HepG2 (cell line): ENCODE data around the gene HMCN2. TPM values are rescaled to one million over a fixed set of nuclear protein-coding genes. Genes with fewer than 3 reads are reported as not detected.

Experiments
- ATAC-seq: fragments of 200-7000 bp; cut with Tn5 transposase; 3 replicates; pipeline ENCODE4 v1.9.1; 2020; ENCODE audit warnings: mild to moderate bottlenecking, moderate library complexity
- BruUV-seq: library from RNA; stranded (reverse); fragments of 400-500 nt; replicated peaks from 2 replicates; lab custom pipeline; 2021; lab: Mats Ljungman, UMichigan
- CTCF ChIA-PET: fragments of 300-600 bp; formaldehyde crosslinking; extraction: SDS; loops from one replicate; lab custom pipeline; 2021; ENCODE audit warnings: low total read pairs, inconsistent platforms, low intra/inter-chr PET ratio; lab: Yijun Ruan, JAX
- POLR2A ChIA-PET: fragments of 350-600 bp; sonication (Branson Sonifier 250); formaldehyde crosslinking; loops from one replicate; lab custom pipeline; 2020; ENCODE audit warnings: antibody characterized with exemption, inconsistent platforms; lab: Yijun Ruan, JAX
- DNase-seq: peaks from one replicate; pipeline ENCODE4 v3.0.0-alpha.2; 2015; ENCODE audit warnings: low spot score
- FAIRE-seq: peaks from 3 replicates; lab custom pipeline; 2011; peaks lifted over from hg19 to GRCh38; lab: Jason Lieb, UNC
- H2AFZ ChIP-seq: one replicate; pipeline ENCODE4 v1.6.1; 2011; ENCODE audit warnings: low read length, inconsistent platforms
- H3K27ac ChIP-seq: fragments of 300-600 bp; 3 replicates; pipeline ENCODE4 v1.8.0; 2011; ENCODE audit warnings: mixed run types, mild to moderate bottlenecking, mixed read lengths, low read length, inconsistent platforms; ENCODE audit not compliant: insufficient read depth; ENCODE audit errors: extremely low read length
- H3K27me3 ChIP-seq, 2 experiments: fragments of 200-600 bp in 1 of 2; 2 replicates in 1 of 2; 3 replicates in 1 of 2; pipeline versions ENCODE4 v1.6.0 to v1.8.0; 2011; ENCODE audit warnings: low read length in 2 of 2, mild to moderate bottlenecking in 2 of 2, moderate library complexity in 2 of 2, inconsistent platforms in 1 of 2; ENCODE audit not compliant: insufficient read depth in 2 of 2, control insufficient read depth in 1 of 2
- H3K36me3 ChIP-seq, 2 experiments: fragments of 200-600 bp in 1 of 2; replicated peaks in 1 of 2; 2 replicates in 1 of 2; 3 replicates in 1 of 2; pipeline versions ENCODE4 v1.5.1 to v1.8.0; 2011; ENCODE audit warnings: low read length in 2 of 2, inconsistent platforms in 1 of 2; ENCODE audit not compliant: insufficient read depth in 2 of 2, control insufficient read depth in 1 of 2
- H3K4me1 ChIP-seq: 2 replicates; pipeline ENCODE4 v1.5.1; 2012; ENCODE audit warnings: low read length, inconsistent platforms; ENCODE audit not compliant: insufficient read depth
- H3K4me2 ChIP-seq: 2 replicates; pipeline ENCODE4 v1.6.0; 2011; ENCODE audit warnings: low read depth, low read length, inconsistent platforms
- H3K4me3 ChIP-seq, 3 experiments: fragments of 200-600 bp in 1 of 3; sonication (generic), shearing (Covaris generic) in 1 of 3; replicated peaks in 1 of 3; 2 replicates each; pipeline ENCODE4 v1.5.1; 2011 to 2016; ENCODE audit warnings: low read length in 3 of 3, inconsistent platforms in 2 of 3, low read depth in 2 of 3, mild to moderate bottlenecking in 2 of 3, control low read depth in 1 of 3, mixed read lengths in 1 of 3; ENCODE audit not compliant: insufficient read depth in 1 of 3
- H3K79me2 ChIP-seq: one replicate; pipeline ENCODE4 v1.6.1; 2011; ENCODE audit warnings: low read length, inconsistent platforms; ENCODE audit not compliant: insufficient read depth
- H3K9ac ChIP-seq: 2 replicates; pipeline ENCODE4 v1.6.0; 2011; ENCODE audit warnings: mild to moderate bottlenecking, low read depth, low read length, inconsistent platforms; ENCODE audit not compliant: insufficient read depth
- H3K9me3 ChIP-seq: 2 replicates; pipeline ENCODE4 v1.5.1; 2012; ENCODE audit warnings: mild to moderate bottlenecking, low read length
- H4K20me1 ChIP-seq: 2 replicates; pipeline ENCODE4 v1.6.0; 2011; ENCODE audit warnings: inconsistent platforms, mild to moderate bottlenecking, low read length, moderate library complexity; ENCODE audit not compliant: insufficient read depth
- KLF12 ChIP-seq: sonication (generic); formaldehyde crosslinking; IDR thresholded peaks from 2 replicates; pipeline ENCODE4 v1.4.0; 2020; ENCODE audit warnings: missing genetic modification reagents, borderline replicate concordance
- RAD21 ChIP-seq: fragments of 450-650 bp; formaldehyde crosslinking; IDR thresholded peaks from 2 replicates; pipeline ENCODE4 v1.5.0; 2020; ENCODE audit warnings: mild to moderate bottlenecking
- SRSF4 ChIP-seq: fragments of 200-400 bp; formaldehyde crosslinking; IDR thresholded peaks from one replicate; pipeline ENCODE4 v1.6.1; 2018; ENCODE audit warnings: mild to moderate bottlenecking, low read depth, low read length, moderate library complexity; ENCODE audit not compliant: poor library complexity, severe bottlenecking
- TFE3 ChIP-seq: IDR thresholded peaks from 2 replicates; pipeline ENCODE4 v1.6.1; 2016
- WGBS: methylation state at CpG from one replicate; pipeline ENCODE4 v1.1.6; 2017; ENCODE audit warnings: low lambda C conversion rate; 5-methylcytosine and 5-hydroxymethylcytosine counted together
- in situ Hi-C: cut with HindIII; loops from 2 replicates; pipeline ENCODE4 v1.10.0; 2017; ENCODE audit warnings: low pct_unique_long_range_greater_than_20kb; ENCODE audit not compliant: extremely low pct_ligation_motif_present
- intact Hi-C: fragments of 100-400 bp; cut with micrococcal nuclease; formaldehyde crosslinking; loops from one replicate; pipeline ENCODE4 v1.10.0; 2022; ENCODE audit not compliant: unreplicated experiment
- polyA plus RNA-seq, 8 experiments: library from polyadenylated mRNA; depleted of rRNA in 3 of 8; stranded (reverse) in 7 of 8; unstranded in 1 of 8; fragments of >200 nt; fragmentation: Illumina TruSeq in 4 of 8; extraction: Trizol in 4 of 8; gene quantifications; 2 replicates each; pipeline versions ENCODE4 v1.2.1 to v1.2.3, GENCODE V29; 2011 to 2016; ENCODE audit warnings: low read depth in 4 of 8, missing spikeins in 1 of 8, mixed read lengths in 1 of 8; ENCODE audit not compliant: insufficient read depth in 1 of 8
- total RNA-seq, 5 experiments: library from RNA; depleted of rRNA; stranded (reverse); fragments of >200 nt; fragmentation: Illumina TruSeq; extraction: Trizol; gene quantifications; 2 replicates each; pipeline ENCODE4 v1.2.3, GENCODE V29; 2016; ENCODE audit warnings: low read depth in 1 of 5
- TF ChIP-seq, protein P1 (sequence below): sonication (generic); formaldehyde crosslinking; IDR thresholded peaks from 2 replicates; pipeline ENCODE4 v1.5.1; 2020; ENCODE audit warnings: missing genetic modification reagents, mild to moderate bottlenecking, borderline replicate concordance
- TF ChIP-seq, protein P2 (sequence below): sonication (generic); formaldehyde crosslinking; IDR thresholded peaks from 2 replicates; pipeline ENCODE4 v1.4.0; 2020; ENCODE audit warnings: missing genetic modification reagents, borderline replicate concordance
- TF ChIP-seq, protein P3 (sequence below): sonication (generic); formaldehyde crosslinking; IDR thresholded peaks from 2 replicates; pipeline ENCODE4 v1.4.0; 2020; ENCODE audit warnings: missing genetic modification reagents

Gene HMCN2
- total and polyA plus RNA-seq, 2 of the 13 experiments (the other 11 are each of a cell fraction or from before 2014, with no cell fraction given), result 0.09 TPM; not detected in 1

GRCh38 chr9:130306823-130307666 is 41.5 kb downstream of the HMCN2 start (continued):
- TF ChIP-seq, protein P1, sequence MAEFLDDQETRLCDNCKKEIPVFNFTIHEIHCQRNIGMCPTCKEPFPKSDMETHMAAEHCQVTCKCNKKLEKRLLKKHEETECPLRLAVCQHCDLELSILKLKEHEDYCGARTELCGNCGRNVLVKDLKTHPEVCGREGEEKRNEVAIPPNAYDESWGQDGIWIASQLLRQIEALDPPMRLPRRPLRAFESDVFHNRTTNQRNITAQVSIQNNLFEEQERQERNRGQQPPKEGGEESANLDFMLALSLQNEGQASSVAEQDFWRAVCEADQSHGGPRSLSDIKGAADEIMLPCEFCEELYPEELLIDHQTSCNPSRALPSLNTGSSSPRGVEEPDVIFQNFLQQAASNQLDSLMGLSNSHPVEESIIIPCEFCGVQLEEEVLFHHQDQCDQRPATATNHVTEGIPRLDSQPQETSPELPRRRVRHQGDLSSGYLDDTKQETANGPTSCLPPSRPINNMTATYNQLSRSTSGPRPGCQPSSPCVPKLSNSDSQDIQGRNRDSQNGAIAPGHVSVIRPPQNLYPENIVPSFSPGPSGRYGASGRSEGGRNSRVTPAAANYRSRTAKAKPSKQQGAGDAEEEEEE (CRISPR knock-in tag), result no peak

DNA sequence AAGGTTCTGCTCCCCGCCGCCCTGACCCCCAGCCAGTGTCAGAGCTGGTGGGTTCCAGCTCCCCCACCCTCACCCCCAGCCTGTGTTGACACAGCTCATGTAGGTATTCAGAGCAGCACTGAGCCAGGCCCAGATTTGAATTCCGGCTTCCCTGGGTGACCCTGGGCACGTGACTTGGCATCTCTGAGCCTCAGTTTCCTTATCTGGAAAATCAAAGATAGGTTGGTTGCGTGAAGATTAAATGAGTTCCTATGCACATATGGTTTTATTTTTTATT is 42.0 kb downstream of the HMCN2 start:
- FAIRE-seq (no peak), ATAC-seq (no peak), DNase-seq (no peak)
- Histone ChIP-seq H3K27me3 (peaks cover 6 to 33% of the 10 kb centered on the region in 2 experiments; a peak in 4 of 5 replicates), H3K4me3 (no peak overlapping the region), H3K79me2 (no peaks in the 10 kb centered on the region), H2AFZ (no peak overlapping the region), H3K27ac (no peak overlapping the region), H4K20me1 (0 out of 2 replicates have a peak, but pooled peaks cover 4% of the 10 kb centered on the region), H3K9me3 (no peaks in the 10 kb centered on the region), H3K4me1 (no peaks in the 10 kb centered on the region), H3K4me2 (no peak overlapping the region), H3K36me3 (no peaks in the 10 kb centered on the region), H3K9ac (no peak overlapping the region)
- intact Hi-C loops, result no loop called here
- in situ Hi-C loops, result no loop called here
- TF ChIP-seq TFE3 (CRISPR knock-in tag) (no peak), KLF12 (CRISPR knock-in tag) (no peak), SRSF4 (no peak), RAD21 (CRISPR knock-in tag) (no peak)
- TF ChIP-seq, protein P2, sequence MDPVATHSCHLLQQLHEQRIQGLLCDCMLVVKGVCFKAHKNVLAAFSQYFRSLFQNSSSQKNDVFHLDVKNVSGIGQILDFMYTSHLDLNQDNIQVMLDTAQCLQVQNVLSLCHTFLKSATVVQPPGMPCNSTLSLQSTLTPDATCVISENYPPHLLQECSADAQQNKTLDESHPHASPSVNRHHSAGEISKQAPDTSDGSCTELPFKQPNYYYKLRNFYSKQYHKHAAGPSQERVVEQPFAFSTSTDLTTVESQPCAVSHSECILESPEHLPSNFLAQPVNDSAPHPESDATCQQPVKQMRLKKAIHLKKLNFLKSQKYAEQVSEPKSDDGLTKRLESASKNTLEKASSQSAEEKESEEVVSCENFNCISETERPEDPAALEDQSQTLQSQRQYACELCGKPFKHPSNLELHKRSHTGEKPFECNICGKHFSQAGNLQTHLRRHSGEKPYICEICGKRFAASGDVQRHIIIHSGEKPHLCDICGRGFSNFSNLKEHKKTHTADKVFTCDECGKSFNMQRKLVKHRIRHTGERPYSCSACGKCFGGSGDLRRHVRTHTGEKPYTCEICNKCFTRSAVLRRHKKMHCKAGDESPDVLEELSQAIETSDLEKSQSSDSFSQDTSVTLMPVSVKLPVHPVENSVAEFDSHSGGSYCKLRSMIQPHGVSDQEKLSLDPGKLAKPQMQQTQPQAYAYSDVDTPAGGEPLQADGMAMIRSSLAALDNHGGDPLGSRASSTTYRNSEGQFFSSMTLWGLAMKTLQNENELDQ (CRISPR knock-in tag), result no peak
- TF ChIP-seq, protein P3, sequence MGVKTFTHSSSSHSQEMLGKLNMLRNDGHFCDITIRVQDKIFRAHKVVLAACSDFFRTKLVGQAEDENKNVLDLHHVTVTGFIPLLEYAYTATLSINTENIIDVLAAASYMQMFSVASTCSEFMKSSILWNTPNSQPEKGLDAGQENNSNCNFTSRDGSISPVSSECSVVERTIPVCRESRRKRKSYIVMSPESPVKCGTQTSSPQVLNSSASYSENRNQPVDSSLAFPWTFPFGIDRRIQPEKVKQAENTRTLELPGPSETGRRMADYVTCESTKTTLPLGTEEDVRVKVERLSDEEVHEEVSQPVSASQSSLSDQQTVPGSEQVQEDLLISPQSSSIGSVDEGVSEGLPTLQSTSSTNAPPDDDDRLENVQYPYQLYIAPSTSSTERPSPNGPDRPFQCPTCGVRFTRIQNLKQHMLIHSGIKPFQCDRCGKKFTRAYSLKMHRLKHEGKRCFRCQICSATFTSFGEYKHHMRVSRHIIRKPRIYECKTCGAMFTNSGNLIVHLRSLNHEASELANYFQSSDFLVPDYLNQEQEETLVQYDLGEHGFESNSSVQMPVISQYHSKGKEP, result no peak
- ChIA-PET POLR2A (no interaction called here), CTCF (no interaction called here)
- BruUV-seq, result no TSS peak
- 42% methylated on average over 5 of the region's 5 CpGs for WGBS
